RKO (cell line): ENCODE results near the gene OR10P1.

Source experiments
- DNase-seq: peaks from one replicate; pipeline ENCODE4 v3.0.0-alpha.2; 2016; ENCODE audit warnings: low spot score

The OR10P1 gene

GRCh38 chr12:55652352-55652751 is 15.7 kb downstream of the OR10P1 start:
- DNase-seq, result no peak

- no peak for DNase-seq
Observed at GRCh38 chr12:55653031-55653430, 16.3 kb downstream of the OR10P1 start.

GRCh38 chr12:55654511-55655214 is 18.0 kb downstream of the OR10P1 start:
- no peak for DNase-seq

- DNase-seq, result no peak
Observed at GRCh38 chr12:55657212-55657611, 20.5 kb downstream of the OR10P1 start.

GRCh38 chr12:55658212-55658611 is 21.5 kb downstream of the OR10P1 start:
- no peak for DNase-seq

- no peak for DNase-seq
Observed at GRCh38 chr12:55658635-55659391, 22.1 kb downstream of the OR10P1 start.

GRCh38 chr12:55659486-55660385 is 23.0 kb downstream of the OR10P1 start:
- DNase-seq, result peak; percentile 59

- DNase-seq, result no peak
Observed at GRCh38 chr12:55663391-55663790, 26.7 kb downstream of the OR10P1 start.

GRCh38 chr12:55664826-55665225 is 28.1 kb downstream of the OR10P1 start:
- no peak for DNase-seq

GRCh38 chr12:55666508-55666907 is 29.8 kb downstream of the OR10P1 start:
- DNase-seq, result no peak

- no peak for DNase-seq
Observed at GRCh38 chr12:55670276-55670675, 33.6 kb downstream of the OR10P1 start.

- DNase-seq, result no peak
Observed at GRCh38 chr12:55671746-55672145, 35.1 kb downstream of the OR10P1 start.

GRCh38 chr12:55673638-55674037 is 36.9 kb downstream of the OR10P1 start:
- no peak for DNase-seq

- no peak for DNase-seq
Observed at GRCh38 chr12:55675666-55676065, 39.0 kb downstream of the OR10P1 start.

- DNase-seq, result no peak
Observed at GRCh38 chr12:55676707-55677106, 40.0 kb downstream of the OR10P1 start.

- no peak for DNase-seq
Observed at GRCh38 chr12:55679691-55680090, 43.0 kb downstream of the OR10P1 start.

- DNase-seq, result peak; percentile 90
Observed at GRCh38 chr12:55681142-55682077, 44.7 kb downstream of the OR10P1 start.

GRCh38 chr12:55682087-55682796 is 45.5 kb downstream of the OR10P1 start:
- DNase-seq, result no peak

- no peak for DNase-seq
Observed at GRCh38 chr12:55683676-55684075, 47.0 kb downstream of the OR10P1 start.

- DNase-seq, result no peak
Observed at GRCh38 chr12:55684761-55685370, 48.2 kb downstream of the OR10P1 start.
